Mucosa of rectum (tissue), 2 donors: ENCODE results near the gene SDK1.

Experiments
- H3K27ac ChIP-seq, 2 donors: one replicate each; pipeline ENCODE4 v1.7.0; 2013; ENCODE audit warnings: inconsistent platforms in 2 of 2, low read depth in 2 of 2, low read length in 2 of 2
- H3K27me3 ChIP-seq, 2 donors: one replicate each; pipeline ENCODE4 v1.7.0; 2013; ENCODE audit warnings: low read length in 2 of 2; ENCODE audit not compliant: control insufficient read depth in 2 of 2, insufficient read depth in 2 of 2
- H3K36me3 ChIP-seq, 2 donors: one replicate each; pipeline ENCODE4 v1.7.0; 2013; ENCODE audit warnings: low read length in 2 of 2; ENCODE audit not compliant: control insufficient read depth in 2 of 2, insufficient read depth in 2 of 2
- H3K4me1 ChIP-seq, 2 donors: one replicate each; pipeline ENCODE4 v1.7.0; 2013; ENCODE audit warnings: low read length in 2 of 2, mild to moderate bottlenecking in 1 of 2; ENCODE audit not compliant: control insufficient read depth in 2 of 2, insufficient read depth in 2 of 2
- H3K4me3 ChIP-seq, 2 donors: one replicate each; pipeline ENCODE4 v1.7.0; 2013; ENCODE audit warnings: low read length in 2 of 2
- H3K9ac ChIP-seq, 2 donors: one replicate each; pipeline ENCODE4 v1.7.0; 2013; ENCODE audit warnings: low read length in 2 of 2, low read depth in 1 of 2, mild to moderate bottlenecking in 1 of 2
- H3K9me3 ChIP-seq, 2 donors: one replicate each; pipeline ENCODE4 v1.7.0; 2013; ENCODE audit warnings: low read length in 2 of 2; ENCODE audit not compliant: control insufficient read depth in 2 of 2
- donor health status: healthy.
- donor health status: Normal muscosa, but diverticular disease.

SDK1 gene

DNA sequence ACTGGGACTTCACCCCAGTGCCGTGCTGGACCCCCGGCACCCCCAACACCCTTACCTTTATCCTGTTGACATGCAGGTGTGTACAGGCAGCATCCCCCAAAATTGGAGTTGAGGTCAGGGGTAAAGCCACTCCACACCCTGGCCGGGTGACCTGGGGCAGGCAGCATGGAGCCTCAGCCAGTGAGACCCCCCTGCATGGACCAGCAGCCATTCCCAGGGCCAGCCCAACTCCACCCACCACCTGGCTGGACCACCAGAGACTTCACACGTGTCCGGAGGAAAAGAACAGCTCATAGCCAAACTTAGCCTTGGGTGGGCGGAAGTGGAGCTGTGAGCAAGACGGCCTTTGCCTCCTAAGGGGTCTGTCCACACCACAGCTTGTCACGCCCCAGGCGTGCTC, 968.0 kb downstream of the SDK1 start:
- Histone ChIP-seq H3K9me3 (no peaks in the 10 kb centered on the region), H3K36me3 (no peaks in the 10 kb centered on the region), H3K27ac (no peak overlapping the region), H3K4me3 (no peak overlapping the region), H3K4me1 (no peaks in the 10 kb centered on the region), H3K27me3 (no peaks in the 10 kb centered on the region), H3K9ac (no peak overlapping the region)

GRCh38 chr7:4269746-4270145, 968.7 kb downstream of the SDK1 start:
- Histone ChIP-seq H3K4me1 (no peaks in the 10 kb centered on the region), H3K36me3 (no peaks in the 10 kb centered on the region), H3K4me3 (no peak overlapping the region), H3K27me3 (no peaks in the 10 kb centered on the region), H3K27ac (no peak overlapping the region), H3K9ac (no peak overlapping the region), H3K9me3 (no peaks in the 10 kb centered on the region)

DNA sequence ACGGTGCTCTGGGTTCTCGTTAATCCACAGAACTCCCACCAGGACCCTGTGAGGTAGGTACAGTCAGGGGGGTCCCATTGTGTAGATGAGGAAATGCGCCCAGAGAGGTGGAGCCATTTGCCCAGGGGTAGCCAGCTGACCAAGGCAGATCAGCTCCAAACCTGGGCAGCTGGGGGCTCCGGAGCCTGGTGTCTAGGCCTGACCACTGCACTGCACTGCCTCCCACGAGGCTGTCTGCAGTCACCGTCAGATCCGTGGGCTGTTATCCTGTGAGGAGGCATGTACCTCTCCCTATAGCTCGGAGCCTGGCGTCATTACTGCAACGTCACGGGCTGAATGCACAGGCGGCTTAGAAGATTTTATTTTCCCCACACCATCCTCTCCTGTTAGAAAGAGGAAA, 969.2 kb downstream of the SDK1 start:
- Histone ChIP-seq H3K36me3 (no peaks in the 10 kb centered on the region), H3K9ac (no peak overlapping the region), H3K27me3 (no peaks in the 10 kb centered on the region), H3K27ac (no peak overlapping the region), H3K4me1 (no peaks in the 10 kb centered on the region), H3K4me3 (no peak overlapping the region), H3K9me3 (no peaks in the 10 kb centered on the region)

GRCh38 chr7:4270941-4271715, 970.1 kb downstream of the SDK1 start:
- H3K4me3 ChIP-seq, result no peak overlapping the region
- no peaks in the 10 kb centered on the region for H3K27me3 ChIP-seq
- H3K9ac ChIP-seq, result no peak overlapping the region

DNA sequence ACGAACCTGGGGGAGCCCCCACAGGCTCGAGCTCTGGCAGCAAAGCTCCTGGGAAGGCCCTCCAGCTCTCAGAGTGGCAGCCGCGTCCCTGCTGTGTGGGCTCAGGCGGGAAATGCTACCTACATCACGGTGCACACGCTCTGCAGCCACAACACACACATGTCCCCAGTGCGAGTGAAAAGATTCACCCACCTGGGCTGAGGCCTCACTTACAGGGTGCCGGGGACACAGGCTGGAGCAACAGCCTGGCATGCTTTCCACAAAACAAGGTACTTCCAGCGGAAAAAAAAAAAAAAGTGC, 970.6 kb downstream of the SDK1 start:
- H3K4me3 ChIP-seq, result no peak overlapping the region
- no peaks in the 10 kb centered on the region for H3K36me3 ChIP-seq
- H3K27me3 ChIP-seq, result no peaks in the 10 kb centered on the region
- H3K4me1 ChIP-seq, result no peaks in the 10 kb centered on the region
- no peak overlapping the region for H3K27ac ChIP-seq
- H3K9ac ChIP-seq, result no peak overlapping the region
- no peaks in the 10 kb centered on the region for H3K9me3 ChIP-seq

More at GRCh38 chr7:4270941-4271715, 970.1 kb downstream of the SDK1 start:
- Histone ChIP-seq H3K9me3 (no peaks in the 10 kb centered on the region), H3K4me1 (no peaks in the 10 kb centered on the region), H3K36me3 (no peaks in the 10 kb centered on the region), H3K27ac (no peak overlapping the region)

- Histone ChIP-seq H3K36me3 (no peaks in the 10 kb centered on the region), H3K9ac (no peak overlapping the region), H3K4me1 (no peaks in the 10 kb centered on the region), H3K9me3 (no peaks in the 10 kb centered on the region), H3K4me3 (no peak overlapping the region), H3K27ac (no peak overlapping the region), H3K27me3 (no peaks in the 10 kb centered on the region)
These were observed 971.1 kb downstream of the SDK1 start for GRCh38 chr7:4272141-4272540.

DNA sequence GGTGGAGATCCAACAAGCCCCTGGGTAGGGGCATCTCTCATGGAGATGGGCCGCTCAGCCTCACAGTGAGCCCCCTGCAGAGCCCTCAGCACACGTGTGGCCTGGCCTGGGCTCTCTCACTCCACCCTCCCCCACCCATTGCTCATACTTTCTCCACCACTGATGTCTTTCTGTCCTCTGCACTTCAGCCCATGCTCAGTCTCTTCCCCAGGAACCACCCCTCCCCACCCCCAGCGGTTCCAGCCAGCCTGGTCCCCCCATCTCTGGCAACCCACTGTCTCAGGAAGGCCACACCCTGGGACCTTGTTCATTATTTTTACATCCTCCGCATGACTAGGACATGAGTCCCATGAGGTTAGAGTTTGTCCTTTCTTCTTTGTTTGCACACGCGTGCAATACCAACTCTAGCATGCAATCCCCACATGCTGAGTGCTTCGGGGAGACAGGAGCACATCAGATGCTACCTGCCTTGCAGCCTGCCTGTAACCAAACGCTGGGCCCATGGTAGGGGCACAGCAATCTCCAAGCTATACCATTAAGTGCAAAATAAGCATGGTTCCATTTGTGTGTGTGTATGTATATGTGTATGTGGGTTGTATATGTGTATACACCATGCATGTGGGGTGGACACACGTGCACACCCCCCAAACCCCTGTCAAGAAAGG, 972.6 kb downstream of the SDK1 start:
- Histone ChIP-seq H3K9ac (no peak overlapping the region), H3K9me3 (no peaks in the 10 kb centered on the region), H3K4me3 (no peak overlapping the region), H3K27ac (no peak overlapping the region), H3K27me3 (no peaks in the 10 kb centered on the region), H3K4me1 (no peaks in the 10 kb centered on the region), H3K36me3 (no peaks in the 10 kb centered on the region)

- Histone ChIP-seq H3K4me3 (no peak overlapping the region), H3K4me1 (no peaks in the 10 kb centered on the region), H3K36me3 (no peaks in the 10 kb centered on the region), H3K9ac (no peak overlapping the region), H3K27me3 (no peaks in the 10 kb centered on the region), H3K27ac (no peak overlapping the region), H3K9me3 (no peaks in the 10 kb centered on the region)
These were observed 973.2 kb downstream of the SDK1 start for GRCh38 chr7:4274286-4274685.

GRCh38 chr7:4277936-4278335, 976.9 kb downstream of the SDK1 start:
- Histone ChIP-seq H3K4me1 (no peaks in the 10 kb centered on the region), H3K4me3 (no peak overlapping the region), H3K9ac (no peak overlapping the region), H3K27ac (no peak overlapping the region), H3K27me3 (no peaks in the 10 kb centered on the region), H3K9me3 (no peaks in the 10 kb centered on the region), H3K36me3 (no peaks in the 10 kb centered on the region)

DNA sequence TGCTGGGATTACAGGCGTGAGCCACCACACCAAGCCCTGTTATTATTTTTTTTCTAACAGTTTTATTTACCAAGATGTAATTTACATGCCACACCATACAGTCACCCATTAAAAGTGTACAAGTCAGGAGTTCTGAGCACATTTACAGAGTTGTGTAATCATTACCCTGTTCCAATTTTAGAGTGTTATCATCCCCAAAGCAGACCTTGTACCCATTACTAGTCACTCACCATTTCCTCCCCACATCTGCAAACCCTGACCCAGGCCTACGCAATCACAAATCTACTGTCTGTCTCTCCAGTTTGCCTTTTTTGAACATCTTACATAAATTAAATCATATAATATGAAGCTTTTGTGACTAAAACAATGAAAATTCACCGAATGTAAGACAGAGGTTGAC, 978.2 kb downstream of the SDK1 start:
- no peak overlapping the region for H3K4me3 ChIP-seq
- H3K27ac ChIP-seq, result no peak overlapping the region
- H3K4me1 ChIP-seq, result no peaks in the 10 kb centered on the region
- no peaks in the 10 kb centered on the region for H3K27me3 ChIP-seq
- no peak overlapping the region for H3K9ac ChIP-seq
- H3K36me3 ChIP-seq, result no peaks in the 10 kb centered on the region
- no peaks in the 10 kb centered on the region for H3K9me3 ChIP-seq
